KOPT-K1 (cell line): ENCODE results near the gene PPP2R1B.
"Not testable (repeated sequence)": the region's sequence is repeated elsewhere in the genome, so short reads cannot be mapped to it uniquely, and the experiment has no call there.

ENCODE experiments used
- H3K27ac ChIP-seq: fragments of 200-600 bp; sonication (generic); 2 replicates; pipeline ENCODE4 v1.5.1; 2016; ENCODE audit warnings: antibody characterized with exemption, mild to moderate bottlenecking, low read depth, low read length; ENCODE audit not compliant: poor library complexity, severe bottlenecking
- H3K36me3 ChIP-seq: fragments of 200-600 bp; sonication (generic); 2 replicates; pipeline ENCODE4 v1.5.1; 2017; ENCODE audit warnings: antibody characterized with exemption, mild to moderate bottlenecking, low read length, moderate library complexity; ENCODE audit not compliant: insufficient read depth
- H3K9me3 ChIP-seq: fragments of 200-600 bp; sonication (generic); 2 replicates; pipeline ENCODE4 v1.5.1; 2017; ENCODE audit warnings: antibody characterized with exemption, low read length, mild to moderate bottlenecking; ENCODE audit not compliant: insufficient read depth, poor library complexity, severe bottlenecking

PPP2R1B gene

DNA sequence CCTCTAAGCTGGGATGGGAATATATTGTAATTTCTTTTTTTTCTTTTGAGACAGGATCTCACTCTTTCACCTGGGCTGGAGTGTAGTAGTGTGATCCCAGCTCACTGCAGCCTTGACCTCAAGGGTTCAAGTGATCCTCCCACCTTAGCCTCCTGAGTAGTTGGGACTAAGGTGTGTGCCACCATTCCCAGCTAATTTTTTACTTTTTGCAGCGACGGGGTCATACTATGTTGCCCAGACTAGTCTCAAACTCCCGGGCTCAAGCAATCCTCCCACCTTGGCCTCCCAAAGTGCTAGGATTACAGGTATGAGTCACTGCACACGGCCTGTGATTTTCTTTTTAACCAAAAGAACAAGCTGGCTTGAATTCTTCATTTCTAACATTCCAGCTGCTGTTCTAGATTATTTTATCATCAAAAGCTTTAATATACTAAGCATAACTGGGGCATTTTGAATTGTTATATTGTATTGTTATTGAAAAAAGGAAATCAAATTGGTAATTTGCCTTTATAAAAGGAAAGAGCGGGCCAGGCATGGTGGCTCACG is 26.8 kb upstream of the PPP2R1B start:
- H3K9me3 ChIP-seq, result no peaks in the 10 kb centered on the region
- H3K27ac ChIP-seq, result no peak overlapping the region
- H3K36me3 ChIP-seq, result peaks cover 57% of the 10 kb centered on the region

DNA sequence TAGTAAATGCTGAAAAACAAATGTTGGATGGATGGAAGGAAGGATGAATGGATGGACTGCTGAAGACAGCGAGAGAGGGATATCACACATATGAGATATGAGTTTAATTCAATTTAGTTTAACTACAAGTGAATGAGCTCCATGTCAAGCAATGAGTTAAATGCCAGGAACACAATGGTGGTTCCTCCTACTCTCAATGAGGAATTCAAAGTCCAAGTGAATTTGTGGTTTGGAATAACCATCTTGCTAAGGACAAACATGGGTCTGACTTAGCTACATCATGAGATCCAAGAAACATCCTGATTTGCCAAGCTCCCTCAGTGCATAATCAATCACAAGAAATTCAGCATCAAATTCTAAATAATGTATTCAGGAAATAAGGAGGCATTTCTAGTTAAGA is 26.1 kb upstream of the PPP2R1B start:
- H3K27ac ChIP-seq, result no peak overlapping the region
- H3K9me3 ChIP-seq, result no peaks in the 10 kb centered on the region
- peaks cover 51% of the 10 kb centered on the region for H3K36me3 ChIP-seq

DNA sequence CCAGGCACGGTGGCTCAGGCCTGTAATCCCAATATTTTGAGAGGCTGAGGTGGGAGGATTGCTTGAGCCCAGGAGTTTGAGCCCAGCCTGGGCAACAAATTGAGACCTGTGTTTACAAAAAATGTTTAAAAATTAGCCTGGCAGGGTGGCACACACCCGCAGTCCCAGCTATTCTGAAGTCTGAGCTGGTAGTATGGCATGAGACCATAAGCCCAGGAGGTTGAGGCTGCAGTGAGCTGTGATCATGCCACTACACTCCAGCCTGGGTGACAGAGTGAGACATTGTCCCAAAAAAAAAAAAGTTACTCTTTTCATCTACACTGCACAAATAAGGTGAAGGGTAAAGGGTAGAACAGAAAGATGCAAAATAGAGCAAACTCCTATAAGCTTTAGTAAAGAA is 22.3 kb upstream of the PPP2R1B start:
- Histone ChIP-seq H3K36me3 (peaks cover 50% of the 10 kb centered on the region), H3K27ac (no peak overlapping the region), H3K9me3 (no peaks in the 10 kb centered on the region)

GRCh38 chr11:111788051-111788450 is 21.9 kb upstream of the PPP2R1B start:
- Histone ChIP-seq H3K9me3 (no peaks in the 10 kb centered on the region), H3K27ac (no peak overlapping the region), H3K36me3 (peaks cover 54% of the 10 kb centered on the region)

DNA sequence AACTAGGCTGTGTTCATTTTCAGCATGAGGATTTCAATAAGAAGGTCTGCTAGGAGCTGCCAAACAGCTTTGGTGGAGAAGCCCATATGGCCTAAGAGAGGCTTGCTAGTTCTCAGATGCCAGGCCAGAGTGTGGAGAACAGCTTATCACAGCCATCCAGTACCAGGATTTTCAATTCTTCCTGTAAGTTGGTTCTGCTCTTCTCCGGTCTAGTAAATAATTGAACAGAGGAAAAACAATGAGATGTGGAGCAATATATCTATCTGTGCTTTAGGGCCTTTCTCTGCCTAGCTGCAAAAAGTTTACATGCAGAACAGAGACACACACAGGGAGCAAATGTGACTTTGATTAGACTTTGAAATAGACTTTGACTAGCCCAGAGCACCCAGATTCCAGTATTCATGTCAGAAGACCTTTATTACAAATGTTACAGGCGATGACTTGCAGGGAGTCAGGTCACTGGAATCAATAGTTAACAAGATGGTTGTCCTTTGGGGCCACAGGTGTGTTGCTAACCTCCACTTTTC is 19.8 kb upstream of the PPP2R1B start:
- Histone ChIP-seq H3K36me3 (peaks cover 46% of the 10 kb centered on the region), H3K27ac (no peak overlapping the region), H3K9me3 (no peaks in the 10 kb centered on the region)

DNA sequence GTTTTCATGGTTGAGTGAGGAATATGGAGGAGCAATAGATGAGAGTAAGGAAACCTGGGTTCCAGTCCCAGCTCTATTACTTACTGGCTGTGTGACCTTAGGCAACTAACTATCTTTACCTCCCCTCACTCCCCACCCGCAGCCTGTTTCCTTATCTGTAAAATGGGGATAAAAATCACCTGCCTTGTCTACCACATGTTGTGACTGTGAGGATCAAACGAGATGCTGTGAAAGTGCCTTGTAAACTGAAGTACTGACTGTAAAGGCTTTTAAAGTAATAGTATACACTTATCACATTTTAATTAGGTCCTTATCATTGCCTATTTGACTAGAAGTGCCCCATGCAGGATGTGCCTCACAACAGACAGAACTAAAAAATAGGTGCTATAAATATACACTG is 18.9 kb upstream of the PPP2R1B start:
- H3K36me3 ChIP-seq, result peaks cover 46% of the 10 kb centered on the region
- H3K27ac ChIP-seq, result no peak overlapping the region
- no peaks in the 10 kb centered on the region for H3K9me3 ChIP-seq

DNA sequence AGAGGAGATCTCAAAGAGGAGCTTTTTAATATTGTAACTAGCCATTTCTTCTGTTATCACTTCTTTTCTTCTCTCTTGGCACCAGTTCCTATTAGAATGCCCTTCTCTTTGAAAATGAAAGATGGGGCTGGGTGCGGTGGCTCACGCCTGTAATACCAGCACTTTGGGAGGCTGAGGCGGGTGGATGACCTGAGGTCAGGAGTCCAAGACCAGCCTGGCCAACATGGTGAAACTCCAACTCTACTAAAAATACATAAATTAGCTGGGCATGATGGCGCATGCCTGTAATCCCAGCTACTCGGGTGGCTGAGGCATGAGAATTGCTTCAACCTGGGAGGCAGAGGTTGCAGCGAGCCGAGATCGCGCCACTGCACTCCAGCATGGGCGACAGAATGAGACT is 18.1 kb upstream of the PPP2R1B start:
- peaks cover 46% of the 10 kb centered on the region for H3K36me3 ChIP-seq
- H3K9me3 ChIP-seq, H3K27ac ChIP-seq: not testable (repeated sequence)

DNA sequence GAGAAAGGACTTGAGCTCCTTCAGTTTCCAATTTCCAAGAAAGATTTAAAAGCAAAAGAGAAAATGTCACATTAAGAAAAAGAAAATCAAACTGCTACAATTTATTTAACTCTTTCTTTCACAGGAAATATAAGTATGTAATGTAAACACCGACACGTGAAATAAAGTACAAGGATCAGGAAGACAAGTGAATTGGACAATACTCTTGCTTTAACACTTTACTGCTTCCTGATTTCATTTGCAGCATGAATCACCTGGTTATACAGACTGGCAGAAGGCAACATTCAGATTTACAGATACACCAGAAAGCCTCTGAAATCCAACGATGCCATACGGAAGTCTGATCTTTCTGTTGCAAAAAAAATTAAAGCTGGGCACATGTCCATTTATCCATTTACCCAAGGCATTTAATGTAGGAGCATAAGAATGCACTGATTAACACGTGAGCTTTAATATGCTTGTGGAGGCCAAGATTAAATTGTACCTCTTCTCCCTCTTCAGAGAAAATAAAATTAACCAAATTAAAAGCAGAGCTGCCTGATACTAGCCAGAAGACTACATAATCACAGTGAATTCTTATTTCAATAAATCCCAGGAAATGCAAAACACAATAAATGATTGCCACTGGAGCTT is 16.0 kb upstream of the PPP2R1B start:
- peaks cover 46% of the 10 kb centered on the region for H3K36me3 ChIP-seq
- H3K9me3 ChIP-seq, result no peaks in the 10 kb centered on the region
- no peak overlapping the region for H3K27ac ChIP-seq

- Histone ChIP-seq H3K9me3 (no peaks in the 10 kb centered on the region), H3K27ac (no peak overlapping the region)
These were observed 12.9 kb upstream of the PPP2R1B start for GRCh38 chr11:111779118-111779517.

GRCh38 chr11:111778047-111778558 is 11.9 kb upstream of the PPP2R1B start:
- H3K27ac ChIP-seq, result no peak overlapping the region
- no peaks in the 10 kb centered on the region for H3K9me3 ChIP-seq
- H3K36me3 ChIP-seq, result 0 out of 2 replicates have a peak, but pooled peaks cover 9% of the 10 kb centered on the region

More at GRCh38 chr11:111779118-111779517, 12.9 kb upstream of the PPP2R1B start:
- H3K36me3 ChIP-seq, result peaks cover 18% of the 10 kb centered on the region

DNA sequence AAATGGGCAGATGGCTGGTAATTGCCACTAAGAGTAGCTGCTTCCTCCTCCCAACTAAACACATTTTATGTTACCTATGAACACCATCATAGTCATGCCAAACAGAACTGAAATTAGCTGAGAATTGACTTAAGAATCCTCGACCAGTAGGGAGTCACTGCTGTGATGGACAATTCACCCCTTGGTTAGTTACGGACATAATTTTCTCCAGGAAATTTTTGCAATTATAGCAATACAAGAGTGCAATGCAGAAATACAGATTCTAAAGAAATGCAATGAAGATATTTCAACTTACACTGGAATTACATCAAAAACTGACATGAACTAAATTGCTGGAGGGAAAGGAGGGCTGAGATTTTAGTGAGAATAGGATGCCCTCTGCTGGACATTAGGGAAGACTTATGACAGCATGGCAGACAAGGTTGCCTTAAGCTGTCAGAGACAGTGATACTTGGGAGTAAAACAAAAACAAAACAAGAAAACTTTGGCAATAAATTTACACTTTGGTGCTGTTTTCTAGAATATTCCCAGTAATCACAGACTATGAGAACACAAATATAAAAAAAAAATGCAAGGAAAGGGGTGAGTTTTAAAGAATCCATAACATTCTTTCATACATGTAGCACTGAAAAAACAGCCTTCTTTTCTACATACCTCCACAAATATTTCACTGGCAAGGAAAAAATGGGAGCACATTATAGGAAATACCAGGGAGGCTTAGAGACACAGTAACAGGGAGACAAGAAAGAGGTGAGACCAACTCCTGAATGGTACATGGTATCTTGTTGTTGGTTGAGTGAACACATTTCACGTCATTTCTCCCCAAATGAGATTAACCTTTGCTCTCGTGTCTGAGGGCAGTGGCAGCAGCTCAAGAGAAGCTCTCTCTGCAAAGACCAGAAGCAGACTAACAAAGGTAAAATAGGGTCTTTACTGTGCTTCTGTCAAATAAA is 11.2 kb upstream of the PPP2R1B start:
- Histone ChIP-seq H3K9me3 (no peaks in the 10 kb centered on the region), H3K36me3 (0 out of 2 replicates have a peak, but pooled peaks cover 4% of the 10 kb centered on the region), H3K27ac (no peak overlapping the region)

DNA sequence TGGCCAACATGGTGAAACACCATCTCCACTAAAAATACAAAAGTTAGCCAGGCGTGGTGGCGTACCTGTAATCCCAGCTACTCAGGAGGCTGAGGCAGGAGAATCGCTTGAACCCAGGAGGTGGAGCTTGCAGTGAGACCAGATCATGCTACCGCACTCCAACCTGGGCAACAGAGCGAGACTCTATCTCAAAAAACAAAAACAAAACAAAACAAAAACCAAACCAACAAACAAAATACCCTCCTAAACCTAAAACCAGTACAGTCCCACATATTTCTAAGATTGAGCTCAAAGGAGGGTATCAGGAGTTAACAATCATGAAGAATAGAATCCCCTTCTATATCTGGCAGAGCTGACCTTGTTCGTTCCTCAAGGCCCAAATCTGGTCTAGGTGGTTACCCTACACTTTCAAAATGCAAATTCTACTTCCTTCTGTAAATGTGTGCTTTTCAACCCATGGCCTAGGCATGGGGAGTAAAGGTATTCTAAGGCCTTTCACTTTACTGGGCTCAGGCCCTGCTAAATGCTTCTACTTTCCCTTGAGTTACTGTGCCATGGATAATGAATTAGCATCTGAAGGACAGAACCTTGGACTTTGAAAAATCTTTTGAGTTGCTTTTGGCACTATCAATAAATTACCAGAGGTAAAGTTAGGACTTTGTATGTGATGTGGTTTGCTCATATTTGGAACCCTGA is 10.4 kb upstream of the PPP2R1B start:
- Histone ChIP-seq H3K36me3 (no peaks in the 10 kb centered on the region), H3K27ac (no peak overlapping the region), H3K9me3 (no peaks in the 10 kb centered on the region)

DNA sequence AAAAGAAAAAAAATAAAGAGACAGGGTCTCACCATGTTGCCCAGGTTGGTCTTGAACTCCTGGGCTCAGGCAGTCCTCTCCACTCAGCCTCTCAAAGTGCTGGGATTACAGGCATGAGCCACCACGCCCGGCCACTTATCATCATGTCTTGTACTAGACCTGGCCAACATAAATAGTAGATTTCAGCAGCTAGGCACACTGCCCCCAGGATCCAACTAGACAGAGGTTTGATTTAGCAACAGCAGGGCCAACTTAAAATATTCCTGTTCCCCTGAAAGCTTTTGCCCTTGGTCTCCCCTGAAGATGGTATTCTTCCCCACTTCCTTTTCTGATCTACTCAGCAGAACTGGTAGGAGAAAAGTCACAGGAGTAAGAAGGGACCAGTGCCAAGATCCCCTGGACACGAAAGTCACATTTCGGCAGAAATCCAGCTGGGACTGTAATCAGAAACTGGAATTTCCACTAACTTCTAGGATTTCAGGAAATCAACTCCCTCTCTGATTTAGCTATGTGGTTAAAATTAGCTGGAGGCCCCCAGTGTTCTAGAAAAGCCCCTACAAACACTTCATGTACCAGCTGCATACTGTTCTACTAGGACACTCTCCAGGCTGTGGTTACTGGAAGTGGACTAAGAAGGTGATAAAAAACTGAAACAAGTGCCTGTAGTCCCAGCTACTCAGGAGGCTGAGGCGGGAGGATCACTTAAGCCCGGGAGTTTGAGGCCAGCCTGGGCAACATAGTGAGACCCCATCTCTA is 8.9 kb upstream of the PPP2R1B start:
- Histone ChIP-seq H3K36me3 (no peaks in the 10 kb centered on the region), H3K9me3 (no peaks in the 10 kb centered on the region), H3K27ac (no peak overlapping the region)

GRCh38 chr11:111772535-111772934 is 6.3 kb upstream of the PPP2R1B start:
- H3K9me3 ChIP-seq, result no peaks in the 10 kb centered on the region
- H3K27ac ChIP-seq, result no peak overlapping the region
- H3K36me3 ChIP-seq, result no peaks in the 10 kb centered on the region
